ENCODE measurements around the gene ARID1B. TPM values are rescaled to one million over a fixed set of nuclear protein-coding genes. Genes with fewer than 3 reads are reported as not detected.
A peak's percentile ranks its signal among the peaks of the same experiment; 100 is the strongest.

The ARID1B gene
- total RNA-seq, 1 experiment from 2014 or later = 60.3 TPM

DNA sequence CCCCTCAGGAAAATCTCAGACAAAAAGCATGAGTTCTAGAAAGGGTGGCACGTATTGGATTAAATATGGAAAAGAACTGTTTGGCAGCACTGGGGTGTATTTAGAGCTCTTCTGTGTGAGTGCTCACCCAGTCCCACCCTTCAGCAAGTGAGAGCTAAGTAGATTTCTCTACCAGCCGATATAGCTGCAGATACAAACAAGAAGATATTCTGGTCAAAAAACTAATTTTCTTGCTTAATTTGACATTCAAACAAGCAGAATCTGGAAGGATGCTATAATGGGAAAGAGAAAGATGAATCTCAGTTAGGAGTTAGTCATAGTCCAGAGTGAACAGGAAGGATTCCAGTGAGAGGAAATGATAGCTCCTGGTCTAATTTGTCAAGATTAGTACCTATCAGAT, 314.1 kb downstream of the ARID1B start:
- peak overlapping the region; percentile 92 for H3K27ac Mint-ChIP-seq
- peaks cover 4% of the 10 kb centered on the region; the same call in 1 of the 2 replicates for H3K36me3 Mint-ChIP-seq
- peaks cover 63% of the 10 kb centered on the region for H3K4me1 Mint-ChIP-seq
- no peaks in the 10 kb centered on the region for H3K9me3 Mint-ChIP-seq
- H3K27me3 Mint-ChIP-seq (ENCODE audit: low read depth) = no peaks in the 10 kb centered on the region
- ATAC-seq = no peak
- ChIA-PET CTCF (interaction anchor here (0.8 to 3.2 kb wide), 8 partner anchors 24 to 84 kb away, joined by 3 to 16 read pairs (median 5); no protein-coding TSS in a partner anchor), POLR2A (interaction anchor here (1.1 to 1.3 kb wide), 2 partner anchors 10 to 22 kb away, joined by 3 read pairs; no protein-coding TSS in a partner anchor)
- DNase-seq (ENCODE audit: low spot score) = no peak
- 0 out of 2 replicates have a peak, but pooled peaks have one; percentile 1 for TF ChIP-seq ETV6 (CRISPR knock-in tag; IDR thresholded peaks at IDR 0.05)
- TF ChIP-seq, protein P1, sequence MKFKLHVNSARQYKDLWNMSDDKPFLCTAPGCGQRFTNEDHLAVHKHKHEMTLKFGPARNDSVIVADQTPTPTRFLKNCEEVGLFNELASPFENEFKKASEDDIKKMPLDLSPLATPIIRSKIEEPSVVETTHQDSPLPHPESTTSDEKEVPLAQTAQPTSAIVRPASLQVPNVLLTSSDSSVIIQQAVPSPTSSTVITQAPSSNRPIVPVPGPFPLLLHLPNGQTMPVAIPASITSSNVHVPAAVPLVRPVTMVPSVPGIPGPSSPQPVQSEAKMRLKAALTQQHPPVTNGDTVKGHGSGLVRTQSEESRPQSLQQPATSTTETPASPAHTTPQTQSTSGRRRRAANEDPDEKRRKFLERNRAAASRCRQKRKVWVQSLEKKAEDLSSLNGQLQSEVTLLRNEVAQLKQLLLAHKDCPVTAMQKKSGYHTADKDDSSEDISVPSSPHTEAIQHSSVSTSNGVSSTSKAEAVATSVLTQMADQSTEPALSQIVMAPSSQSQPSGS (CRISPR knock-in tag; IDR thresholded peaks at IDR 0.05; ENCODE audit: borderline replicate concordance, low read depth) = no peak
- H3K4me3 Mint-ChIP-seq = peak overlapping the region; percentile 36; the same call in 1 of the 2 replicates

DNA sequence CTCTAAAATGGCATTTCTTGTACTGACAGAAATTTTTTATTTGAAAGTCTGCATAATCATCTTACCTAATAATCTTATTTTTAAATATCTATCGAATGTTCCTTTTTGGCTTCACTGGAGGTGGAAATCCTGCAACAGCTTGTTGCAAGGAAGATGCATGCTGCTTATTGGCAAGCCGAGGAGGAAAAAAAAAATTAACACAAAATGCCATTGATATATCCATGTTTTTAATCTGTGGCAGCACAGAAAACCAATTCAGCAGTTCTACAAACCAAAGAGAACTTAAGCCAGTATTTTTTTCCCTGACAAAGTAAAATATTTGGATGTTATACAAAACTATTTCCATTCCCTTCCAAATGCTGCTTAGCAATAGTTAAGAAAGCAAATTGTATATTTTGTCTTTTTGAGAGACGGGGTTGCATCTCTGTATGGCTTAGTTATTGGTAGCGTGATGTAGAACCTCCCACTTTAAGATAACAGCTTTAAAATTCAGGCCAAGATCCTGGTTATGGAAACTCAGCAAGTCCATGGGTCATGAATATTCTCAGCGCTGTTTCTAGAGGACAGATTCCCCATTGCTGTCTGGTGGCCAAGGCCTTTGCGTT, 314.8 kb downstream of the ARID1B start:
- no peak for ATAC-seq
- CTCF ChIA-PET = interaction anchor here (1.0 to 3.2 kb wide), 5 partner anchors 25 to 58 kb away, joined by 3 to 16 read pairs (median 6); no protein-coding TSS in a partner anchor

More for the DNA sequence above, 314.8 kb downstream of the ARID1B start:
- peaks cover 4% of the 10 kb centered on the region; the same call in 1 of the 2 replicates for H3K36me3 Mint-ChIP-seq
- DNase-seq (ENCODE audit: low spot score) = no peak
- no peaks in the 10 kb centered on the region for H3K9me3 Mint-ChIP-seq
- H3K4me1 Mint-ChIP-seq = peaks cover 67% of the 10 kb centered on the region
- TF ChIP-seq SOX15 (CRISPR knock-in tag; IDR thresholded peaks at IDR 0.05) (no peak), SMAD3 (CRISPR knock-in tag; IDR thresholded peaks at IDR 0.05; ENCODE audit: borderline replicate concordance) (no peak), ZNF396 (CRISPR knock-in tag; IDR thresholded peaks at IDR 0.05; ENCODE audit: borderline replicate concordance) (no peak), CBFB (CRISPR knock-in tag; IDR thresholded peaks at IDR 0.05; ENCODE audit: low read depth) (no peak), MXD4 (CRISPR knock-in tag; IDR thresholded peaks at IDR 0.05; ENCODE audit: borderline replicate concordance) (no peak), SP1 (CRISPR knock-in tag; conservative IDR thresholded peaks at IDR 0.05) (no peak), ZNF423 (CRISPR knock-in tag; IDR thresholded peaks at IDR 0.05) (no peak), NR1H2 (CRISPR knock-in tag; IDR thresholded peaks at IDR 0.05) (no peak), NR2C2 (CRISPR knock-in tag; IDR thresholded peaks at IDR 0.05) (no peak), KAT7 (CRISPR knock-in tag; IDR thresholded peaks at IDR 0.05; ENCODE audit: borderline replicate concordance) (no peak), TCF7 (CRISPR knock-in tag; IDR thresholded peaks at IDR 0.05; ENCODE audit: low read depth) (no peak), JAZF1 (CRISPR knock-in tag; IDR thresholded peaks at IDR 0.05) (no peak), ELF4 (CRISPR knock-in tag; IDR thresholded peaks at IDR 0.05; ENCODE audit: low read depth) (no peak)
- TF ChIP-seq, protein P2, sequence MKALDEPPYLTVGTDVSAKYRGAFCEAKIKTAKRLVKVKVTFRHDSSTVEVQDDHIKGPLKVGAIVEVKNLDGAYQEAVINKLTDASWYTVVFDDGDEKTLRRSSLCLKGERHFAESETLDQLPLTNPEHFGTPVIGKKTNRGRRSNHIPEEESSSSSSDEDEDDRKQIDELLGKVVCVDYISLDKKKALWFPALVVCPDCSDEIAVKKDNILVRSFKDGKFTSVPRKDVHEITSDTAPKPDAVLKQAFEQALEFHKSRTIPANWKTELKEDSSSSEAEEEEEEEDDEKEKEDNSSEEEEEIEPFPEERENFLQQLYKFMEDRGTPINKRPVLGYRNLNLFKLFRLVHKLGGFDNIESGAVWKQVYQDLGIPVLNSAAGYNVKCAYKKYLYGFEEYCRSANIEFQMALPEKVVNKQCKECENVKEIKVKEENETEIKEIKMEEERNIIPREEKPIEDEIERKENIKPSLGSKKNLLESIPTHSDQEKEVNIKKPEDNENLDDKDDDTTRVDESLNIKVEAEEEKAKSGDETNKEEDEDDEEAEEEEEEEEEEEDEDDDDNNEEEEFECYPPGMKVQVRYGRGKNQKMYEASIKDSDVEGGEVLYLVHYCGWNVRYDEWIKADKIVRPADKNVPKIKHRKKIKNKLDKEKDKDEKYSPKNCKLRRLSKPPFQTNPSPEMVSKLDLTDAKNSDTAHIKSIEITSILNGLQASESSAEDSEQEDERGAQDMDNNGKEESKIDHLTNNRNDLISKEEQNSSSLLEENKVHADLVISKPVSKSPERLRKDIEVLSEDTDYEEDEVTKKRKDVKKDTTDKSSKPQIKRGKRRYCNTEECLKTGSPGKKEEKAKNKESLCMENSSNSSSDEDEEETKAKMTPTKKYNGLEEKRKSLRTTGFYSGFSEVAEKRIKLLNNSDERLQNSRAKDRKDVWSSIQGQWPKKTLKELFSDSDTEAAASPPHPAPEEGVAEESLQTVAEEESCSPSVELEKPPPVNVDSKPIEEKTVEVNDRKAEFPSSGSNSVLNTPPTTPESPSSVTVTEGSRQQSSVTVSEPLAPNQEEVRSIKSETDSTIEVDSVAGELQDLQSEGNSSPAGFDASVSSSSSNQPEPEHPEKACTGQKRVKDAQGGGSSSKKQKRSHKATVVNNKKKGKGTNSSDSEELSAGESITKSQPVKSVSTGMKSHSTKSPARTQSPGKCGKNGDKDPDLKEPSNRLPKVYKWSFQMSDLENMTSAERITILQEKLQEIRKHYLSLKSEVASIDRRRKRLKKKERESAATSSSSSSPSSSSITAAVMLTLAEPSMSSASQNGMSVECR (CRISPR knock-in tag; IDR thresholded peaks at IDR 0.05; ENCODE audit: borderline replicate concordance) = no peak
- TF ChIP-seq, protein P3, sequence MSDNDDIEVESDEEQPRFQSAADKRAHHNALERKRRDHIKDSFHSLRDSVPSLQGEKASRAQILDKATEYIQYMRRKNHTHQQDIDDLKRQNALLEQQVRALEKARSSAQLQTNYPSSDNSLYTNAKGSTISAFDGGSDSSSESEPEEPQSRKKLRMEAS (CRISPR knock-in tag; IDR thresholded peaks at IDR 0.05) = no peak
- TF ChIP-seq, protein P4, sequence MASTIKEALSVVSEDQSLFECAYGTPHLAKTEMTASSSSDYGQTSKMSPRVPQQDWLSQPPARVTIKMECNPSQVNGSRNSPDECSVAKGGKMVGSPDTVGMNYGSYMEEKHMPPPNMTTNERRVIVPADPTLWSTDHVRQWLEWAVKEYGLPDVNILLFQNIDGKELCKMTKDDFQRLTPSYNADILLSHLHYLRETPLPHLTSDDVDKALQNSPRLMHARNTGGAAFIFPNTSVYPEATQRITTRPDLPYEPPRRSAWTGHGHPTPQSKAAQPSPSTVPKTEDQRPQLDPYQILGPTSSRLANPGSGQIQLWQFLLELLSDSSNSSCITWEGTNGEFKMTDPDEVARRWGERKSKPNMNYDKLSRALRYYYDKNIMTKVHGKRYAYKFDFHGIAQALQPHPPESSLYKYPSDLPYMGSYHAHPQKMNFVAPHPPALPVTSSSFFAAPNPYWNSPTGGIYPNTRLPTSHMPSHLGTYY (CRISPR knock-in tag; IDR thresholded peaks at IDR 0.05) = no peak
- TF ChIP-seq, protein P5, sequence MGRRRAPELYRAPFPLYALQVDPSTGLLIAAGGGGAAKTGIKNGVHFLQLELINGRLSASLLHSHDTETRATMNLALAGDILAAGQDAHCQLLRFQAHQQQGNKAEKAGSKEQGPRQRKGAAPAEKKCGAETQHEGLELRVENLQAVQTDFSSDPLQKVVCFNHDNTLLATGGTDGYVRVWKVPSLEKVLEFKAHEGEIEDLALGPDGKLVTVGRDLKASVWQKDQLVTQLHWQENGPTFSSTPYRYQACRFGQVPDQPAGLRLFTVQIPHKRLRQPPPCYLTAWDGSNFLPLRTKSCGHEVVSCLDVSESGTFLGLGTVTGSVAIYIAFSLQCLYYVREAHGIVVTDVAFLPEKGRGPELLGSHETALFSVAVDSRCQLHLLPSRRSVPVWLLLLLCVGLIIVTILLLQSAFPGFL (CRISPR knock-in tag; IDR thresholded peaks at IDR 0.05; ENCODE audit: borderline replicate concordance) = no peak
- POLR2A ChIA-PET = no interaction called here
- 0 out of 2 replicates have a peak overlapping the region, but pooled peaks have one; percentile 10 for H3K27ac Mint-ChIP-seq
- H3K4me3 Mint-ChIP-seq = no peak overlapping the region
- no peaks in the 10 kb centered on the region for H3K27me3 Mint-ChIP-seq (ENCODE audit: low read depth)
